GM12891 (cell line): ENCODE data around the gene GOLGA2.

Experiments
- PAX5 ChIP-seq: IDR thresholded peaks from 2 replicates; pipeline ENCODE4 v1.6.1; 2011; ENCODE audit warnings: low read length, moderate library complexity, mild to moderate bottlenecking; ENCODE audit not compliant: insufficient read depth, severe bottlenecking
- POLR2A ChIP-seq: IDR thresholded peaks from 2 replicates; pipeline ENCODE4 v1.6.1; 2011; ENCODE audit warnings: low read depth, low read length, control low read depth
- POLR2AphosphoS5 ChIP-seq: IDR thresholded peaks from 2 replicates; pipeline ENCODE4 v1.6.1; 2011; ENCODE audit warnings: low read depth, low read length, control low read depth
- POU2F2 ChIP-seq: IDR thresholded peaks from 2 replicates; pipeline ENCODE4 v1.6.1; 2011; ENCODE audit warnings: low read depth, mild to moderate bottlenecking, control low read depth, low read length, moderate library complexity
- SPI1 ChIP-seq: IDR thresholded peaks from 2 replicates; pipeline ENCODE4 v1.6.1; 2011; ENCODE audit warnings: low read depth, low read length, control low read depth
- TAF1 ChIP-seq: IDR thresholded peaks from 2 replicates; pipeline ENCODE4 v1.6.1; 2011; ENCODE audit warnings: low read depth, low read length, control low read depth

- TF ChIP-seq POLR2A (no peak), TAF1 (no peak), POLR2AphosphoS5 (no peak), SPI1 (no peak), PAX5 (no peak), POU2F2 (no peak)
These were observed 43.9 kb downstream of the GOLGA2 start for GRCh38 chr9:128231638-128232527.
